Retinal pigment epithelial cell (primary cell): ENCODE data around the gene EPB41L3.

ENCODE experiments used
- DNase-seq: peaks from one replicate; pipeline ENCODE4 v3.0.0-alpha.2; 2010; ENCODE audit warnings: low read depth
- H3K4me3 ChIP-seq: 2 replicates; pipeline ENCODE4 v1.5.1; 2011; ENCODE audit warnings: mild to moderate bottlenecking, low read length, control low read depth, moderate library complexity
- TF ChIP-seq, protein P1 (sequence below): conservative IDR thresholded peaks from 2 replicates; pipeline ENCODE4 v1.5.1; 2011; ENCODE audit warnings: low read depth, low read length, control low read depth, inconsistent platforms

The EPB41L3 gene

DNA sequence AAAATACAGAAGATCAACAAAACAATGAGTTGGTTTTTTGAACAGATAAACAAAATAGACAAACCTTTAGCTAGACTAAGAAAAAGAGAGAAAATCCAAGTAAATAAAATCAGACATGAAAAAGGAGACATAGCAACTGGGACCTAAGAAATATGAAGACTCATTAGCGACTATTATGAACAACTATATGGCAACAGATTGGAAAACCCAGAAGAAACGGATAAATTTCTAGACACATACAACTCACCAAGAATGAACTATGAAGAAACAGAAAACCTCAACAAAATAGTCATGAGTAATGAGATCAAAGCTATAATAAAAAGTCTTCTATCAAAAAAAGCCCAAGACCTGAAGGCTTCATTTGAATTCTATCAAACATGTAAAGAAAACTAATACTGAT lies 59.3 kb downstream of the EPB41L3 start:
- no peak overlapping the region for H3K4me3 ChIP-seq
- no peak for DNase-seq

DNA sequence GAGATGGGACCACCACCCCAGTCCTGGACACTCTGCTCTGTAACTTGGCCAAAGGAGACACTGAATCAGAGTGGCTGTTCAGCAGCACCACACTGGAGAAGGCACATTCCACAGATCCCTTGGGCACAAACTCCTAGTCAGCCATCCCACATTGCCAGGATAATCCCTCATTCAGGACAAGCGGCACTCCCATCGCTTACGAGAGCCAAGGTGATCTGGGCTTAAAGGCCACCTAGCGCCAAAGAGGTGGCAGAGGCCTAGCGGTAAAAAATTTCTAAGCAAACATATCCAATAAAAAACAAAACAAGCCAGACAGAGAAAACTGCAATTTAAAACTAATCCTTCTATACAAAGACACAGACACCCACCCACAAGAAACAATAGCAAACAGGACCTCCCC lies 62.2 kb downstream of the EPB41L3 start:
- TF ChIP-seq, protein P1, sequence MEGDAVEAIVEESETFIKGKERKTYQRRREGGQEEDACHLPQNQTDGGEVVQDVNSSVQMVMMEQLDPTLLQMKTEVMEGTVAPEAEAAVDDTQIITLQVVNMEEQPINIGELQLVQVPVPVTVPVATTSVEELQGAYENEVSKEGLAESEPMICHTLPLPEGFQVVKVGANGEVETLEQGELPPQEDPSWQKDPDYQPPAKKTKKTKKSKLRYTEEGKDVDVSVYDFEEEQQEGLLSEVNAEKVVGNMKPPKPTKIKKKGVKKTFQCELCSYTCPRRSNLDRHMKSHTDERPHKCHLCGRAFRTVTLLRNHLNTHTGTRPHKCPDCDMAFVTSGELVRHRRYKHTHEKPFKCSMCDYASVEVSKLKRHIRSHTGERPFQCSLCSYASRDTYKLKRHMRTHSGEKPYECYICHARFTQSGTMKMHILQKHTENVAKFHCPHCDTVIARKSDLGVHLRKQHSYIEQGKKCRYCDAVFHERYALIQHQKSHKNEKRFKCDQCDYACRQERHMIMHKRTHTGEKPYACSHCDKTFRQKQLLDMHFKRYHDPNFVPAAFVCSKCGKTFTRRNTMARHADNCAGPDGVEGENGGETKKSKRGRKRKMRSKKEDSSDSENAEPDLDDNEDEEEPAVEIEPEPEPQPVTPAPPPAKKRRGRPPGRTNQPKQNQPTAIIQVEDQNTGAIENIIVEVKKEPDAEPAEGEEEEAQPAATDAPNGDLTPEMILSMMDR = no peak
- no peak overlapping the region for H3K4me3 ChIP-seq
- DNase-seq = no peak

More for the DNA sequence above, 59.3 kb downstream of the EPB41L3 start:
- TF ChIP-seq, protein P1 = no peak

DNA sequence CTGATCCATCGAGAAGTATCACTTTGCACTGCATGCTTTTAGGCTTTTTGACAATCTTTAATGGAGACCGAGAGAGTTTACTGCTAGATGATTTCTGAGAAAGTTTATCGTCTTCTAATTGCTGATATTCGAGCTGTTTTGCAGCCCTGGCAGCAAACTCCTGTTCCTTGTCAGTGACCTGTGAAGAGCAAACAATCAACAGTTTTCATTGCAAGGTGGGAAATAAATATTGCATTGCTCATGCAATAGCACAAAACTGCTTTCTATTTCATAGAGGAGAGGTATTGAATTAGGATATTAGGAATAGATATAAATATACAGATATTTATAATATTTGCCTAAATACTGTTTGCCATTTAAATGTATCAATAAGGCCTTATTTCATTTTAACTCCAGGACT lies 65.5 kb downstream of the EPB41L3 start:
- TF ChIP-seq, protein P1 = no peak

DNA sequence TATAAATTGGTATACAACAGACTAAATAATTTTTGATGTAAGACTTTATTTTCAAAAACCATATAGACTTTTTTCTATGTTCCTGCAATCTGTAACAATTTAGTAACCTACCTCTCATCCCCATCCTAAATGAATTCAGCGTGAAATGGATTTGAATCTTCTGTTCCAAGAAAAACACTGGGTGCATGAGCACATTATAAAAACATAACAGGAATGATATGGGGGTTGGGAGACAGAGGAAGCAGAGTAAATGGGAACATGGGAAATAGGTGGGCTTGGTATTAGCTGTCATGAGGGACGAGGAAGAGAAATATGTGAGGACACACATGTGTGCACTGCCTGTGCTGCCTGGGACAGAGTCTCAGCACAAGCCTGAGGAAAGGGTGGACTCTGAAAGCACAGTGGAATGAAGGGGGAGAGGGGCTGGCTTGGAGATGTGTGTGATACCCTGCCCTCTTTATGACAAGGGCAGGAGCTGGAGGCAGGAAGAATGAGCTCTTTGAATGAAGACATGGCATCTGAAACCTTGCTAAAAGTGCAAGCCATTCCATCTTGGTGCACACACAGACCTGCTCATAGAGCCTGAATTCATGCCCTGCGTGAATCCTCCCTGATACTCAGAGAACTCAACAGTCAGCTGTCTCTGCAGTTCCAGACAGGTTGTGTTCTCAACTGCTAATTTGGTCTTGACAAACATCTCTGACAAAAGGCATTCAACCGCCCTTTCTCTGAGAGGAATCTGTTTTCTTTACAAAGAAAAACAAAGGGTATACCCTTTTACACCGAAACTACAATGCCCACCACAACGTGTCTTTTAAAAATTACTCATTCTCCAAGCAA lies 66.6 kb downstream of the EPB41L3 start:
- no peak overlapping the region for H3K4me3 ChIP-seq
- DNase-seq = no peak
- TF ChIP-seq, protein P1 = no peak

More for the DNA sequence above, 65.5 kb downstream of the EPB41L3 start:
- H3K4me3 ChIP-seq = no peak overlapping the region
- DNase-seq = no peak

DNA sequence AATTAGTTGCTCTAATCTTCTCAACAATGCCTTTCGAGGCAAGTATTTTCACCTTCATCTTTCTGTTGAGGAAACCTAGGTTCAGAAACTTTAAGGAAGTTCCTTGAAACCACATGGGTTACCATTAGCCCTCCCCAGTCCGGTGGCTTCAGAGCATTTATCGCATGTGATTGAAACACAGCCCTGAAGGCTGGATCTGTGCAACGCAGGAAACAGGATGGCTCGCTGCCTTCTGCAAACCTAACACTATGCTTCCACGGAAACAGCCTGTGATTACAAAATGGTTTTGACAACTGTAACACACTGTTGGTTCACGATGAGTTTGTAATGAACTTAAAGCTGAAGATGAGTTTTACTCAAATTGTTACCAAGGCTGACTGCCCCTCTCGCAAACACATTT lies 68.5 kb downstream of the EPB41L3 start:
- no peak for DNase-seq
- TF ChIP-seq, protein P1 = no peak
- no peak overlapping the region for H3K4me3 ChIP-seq

DNA sequence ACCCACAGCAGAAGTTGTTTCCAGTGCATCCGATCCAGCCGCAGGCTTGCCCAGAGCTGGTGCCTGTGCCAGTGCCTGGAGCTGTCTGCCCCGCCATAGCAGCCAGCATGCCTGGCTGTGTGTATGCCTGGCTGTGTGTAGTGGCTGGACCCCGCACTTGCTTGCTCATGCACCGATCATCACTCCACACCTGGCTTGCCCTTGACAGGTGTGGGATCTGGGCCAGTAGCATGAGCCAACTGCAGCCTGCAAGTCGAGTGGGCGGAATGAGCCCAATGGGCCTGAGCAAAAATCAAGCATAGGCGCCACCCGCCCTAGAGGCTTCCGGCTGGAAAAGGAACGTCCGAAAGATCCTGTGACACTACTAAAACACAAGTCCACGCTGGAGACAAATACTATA lies 74.5 kb downstream of the EPB41L3 start:
- no peak overlapping the region for H3K4me3 ChIP-seq
- no peak for DNase-seq
- TF ChIP-seq, protein P1 = no peak

DNA sequence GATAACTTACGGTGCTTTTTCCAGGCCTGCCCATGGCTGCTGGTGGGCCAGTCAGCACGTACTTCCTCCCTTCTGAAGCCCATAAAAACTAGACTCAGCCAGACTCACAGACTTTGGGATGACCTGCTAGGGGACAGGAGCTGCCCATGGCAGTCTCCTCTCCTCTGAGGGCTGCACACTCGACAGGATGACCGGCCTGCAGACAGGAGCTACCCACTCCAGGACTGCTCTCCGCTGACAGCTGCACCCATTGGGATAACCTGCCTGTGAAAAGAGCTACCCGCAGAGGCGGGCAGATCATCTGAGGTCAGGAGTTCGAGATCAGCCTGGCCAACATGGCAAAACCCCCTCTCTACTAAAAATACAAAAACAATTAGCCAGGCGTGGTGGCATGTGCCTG lies 75.4 kb downstream of the EPB41L3 start:
- no peak overlapping the region for H3K4me3 ChIP-seq

More for the DNA sequence above, 75.4 kb downstream of the EPB41L3 start:
- DNase-seq = no peak
- TF ChIP-seq, protein P1 = no peak
